Inflammatory macrophage treated with lipopolysaccharide for 1 hour (primary cell): ENCODE data around the gene RYR2.

ENCODE experiments used
- DNase-seq, 2 donors: peaks; one replicate each; pipeline ENCODE4 v3.0.0-alpha.2; 2020 to 2022

Gene RYR2

DNA sequence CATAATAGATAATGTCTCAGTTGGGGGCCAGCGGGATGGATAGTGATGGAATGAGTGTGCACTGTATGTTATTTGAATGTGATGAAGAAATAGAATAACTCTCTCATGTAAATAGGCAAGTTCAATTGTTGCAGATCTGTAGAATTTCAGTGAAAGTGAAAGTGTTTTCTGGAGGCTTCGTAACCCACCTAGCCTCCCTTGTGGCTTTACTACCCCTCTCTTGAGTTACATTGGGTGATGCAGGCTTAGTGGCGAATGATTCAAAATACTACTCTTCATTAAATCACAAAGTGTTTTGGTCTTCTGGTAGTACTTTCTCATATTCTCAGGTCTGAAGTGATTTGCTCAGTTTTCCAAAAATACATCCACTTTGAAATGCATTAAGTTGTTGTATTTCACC is 436.9 kb downstream of the RYR2 start:
- no peak for DNase-seq

DNA sequence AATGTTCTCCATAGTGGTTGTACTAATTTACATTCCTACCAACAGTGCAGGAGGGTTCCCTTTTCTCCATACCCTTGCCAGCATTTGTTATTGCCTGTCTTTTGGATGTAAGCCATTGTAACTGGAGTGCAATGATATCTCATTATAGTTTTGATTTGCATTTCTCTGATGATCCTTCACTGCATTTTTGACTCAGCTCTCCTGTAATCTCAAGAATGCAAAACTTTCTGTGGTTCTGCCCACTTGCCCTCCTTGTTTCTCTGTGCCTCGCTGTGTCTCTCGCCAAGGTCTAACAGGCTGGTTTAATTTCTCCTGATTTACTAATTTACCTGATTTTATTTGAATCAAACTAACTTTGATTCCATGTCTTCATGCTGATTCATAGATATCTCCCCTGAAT is 440.8 kb downstream of the RYR2 start:
- no peak for DNase-seq

DNA sequence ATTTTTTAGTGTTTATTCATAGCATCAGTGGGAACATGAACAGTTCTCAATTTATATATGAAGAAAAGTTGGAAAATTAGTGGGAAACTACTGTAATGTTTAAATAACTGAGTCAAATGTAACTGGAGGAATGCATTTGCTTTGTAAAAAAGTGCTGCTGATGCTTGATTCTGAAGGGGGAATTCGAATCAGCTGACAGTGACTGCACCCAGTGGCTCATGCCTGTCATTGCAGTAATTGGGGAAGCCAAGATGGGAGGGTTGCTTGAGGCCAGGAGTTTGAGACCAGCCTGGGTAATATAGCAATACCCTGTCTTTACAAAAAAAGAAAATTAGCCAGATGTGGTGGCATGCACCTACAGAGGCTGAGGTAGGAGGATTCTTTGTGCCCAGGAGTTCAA is 450.4 kb downstream of the RYR2 start:
- peak in 1 of 2 donors; percentile 9 for DNase-seq

GRCh38 chr1:237500566-237500965 is 458.6 kb downstream of the RYR2 start:
- no peak for DNase-seq

GRCh38 chr1:237503292-237503691 is 461.3 kb downstream of the RYR2 start:
- no peak for DNase-seq

DNA sequence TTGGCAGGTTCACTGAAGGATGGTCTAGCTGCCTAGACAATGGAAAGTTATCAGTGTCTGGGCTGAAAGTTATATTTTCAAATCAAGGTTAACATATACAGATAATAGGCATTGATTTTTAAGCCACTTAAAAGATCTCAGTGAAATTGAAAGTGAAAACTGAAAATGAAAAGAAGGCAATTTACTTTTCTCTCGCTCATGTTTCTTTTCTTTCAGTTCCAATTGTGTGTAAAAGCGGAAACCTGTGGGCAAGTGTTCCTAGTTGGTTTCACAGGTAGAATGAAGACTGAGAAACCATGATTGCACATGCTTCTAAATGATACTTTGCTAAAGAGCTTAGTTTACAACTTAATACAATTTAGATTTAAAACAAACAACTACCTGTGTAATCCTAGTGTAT is 465.0 kb downstream of the RYR2 start:
- DNase-seq = no peak

DNA sequence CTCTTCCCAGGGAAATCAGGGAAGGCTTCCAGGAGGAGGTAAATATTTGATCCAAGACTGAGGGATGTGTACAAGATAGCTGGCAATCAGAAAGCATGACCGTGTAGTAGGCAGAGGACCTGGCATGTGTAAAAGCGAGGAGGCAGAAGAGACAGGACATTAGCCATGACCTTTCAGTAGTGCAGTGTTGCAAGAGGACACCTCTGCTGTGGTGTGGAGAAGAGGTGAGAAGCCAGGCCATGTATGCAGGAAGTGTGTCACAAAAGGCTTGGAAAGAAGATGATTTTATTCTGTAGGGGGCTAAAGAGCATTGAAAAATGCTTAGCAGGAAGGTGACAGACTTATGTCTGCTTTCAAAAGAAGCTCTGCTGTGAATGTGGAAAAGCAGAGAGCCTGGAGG is 467.8 kb downstream of the RYR2 start:
- no peak for DNase-seq

DNA sequence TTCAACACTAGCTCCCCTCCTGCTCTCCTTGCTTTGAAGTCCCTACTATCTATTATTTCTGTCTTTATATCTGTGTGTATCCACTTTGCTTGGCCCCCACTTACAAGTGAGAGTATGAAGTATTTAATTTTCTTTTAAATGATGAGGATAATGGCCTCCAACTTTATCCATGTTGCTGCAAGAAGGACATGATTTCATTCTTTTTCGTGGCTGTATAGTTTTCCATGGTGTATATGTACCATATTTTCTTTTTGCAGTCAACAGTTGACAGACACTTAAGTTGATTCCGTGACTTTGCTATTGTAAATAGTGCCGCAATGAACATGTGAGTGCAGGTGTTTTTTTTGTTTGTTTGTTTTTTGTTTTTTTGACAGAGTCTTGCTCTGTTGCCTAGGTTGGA is 483.1 kb downstream of the RYR2 start:
- no peak for DNase-seq

DNA sequence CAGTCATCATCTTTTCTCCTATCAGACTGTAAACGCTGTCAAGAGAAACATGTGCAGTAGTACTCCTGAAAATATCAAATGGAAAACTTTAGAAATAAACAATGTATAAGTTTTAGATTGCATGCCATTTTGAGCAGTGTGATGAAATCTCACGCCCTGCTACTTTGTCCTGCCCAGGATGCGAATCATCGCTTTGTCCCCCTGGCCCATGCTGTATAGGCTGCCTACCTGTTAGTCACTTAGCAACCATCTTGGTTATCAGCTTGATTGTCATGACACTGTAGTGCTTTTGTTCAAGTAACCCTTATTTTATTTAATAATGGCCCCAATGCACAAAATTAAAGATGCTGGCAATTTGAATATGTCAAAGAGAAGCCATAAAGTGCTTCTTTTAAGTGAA is 485.8 kb downstream of the RYR2 start:
- no peak for DNase-seq

- DNase-seq = no peak
Measured at GRCh38 chr1:237528545-237528944, 486.6 kb downstream of the RYR2 start.

GRCh38 chr1:237539055-237539454 is 497.1 kb downstream of the RYR2 start:
- DNase-seq = no peak

- no peak for DNase-seq
Measured at GRCh38 chr1:237542525-237543418, 500.8 kb downstream of the RYR2 start.

DNA sequence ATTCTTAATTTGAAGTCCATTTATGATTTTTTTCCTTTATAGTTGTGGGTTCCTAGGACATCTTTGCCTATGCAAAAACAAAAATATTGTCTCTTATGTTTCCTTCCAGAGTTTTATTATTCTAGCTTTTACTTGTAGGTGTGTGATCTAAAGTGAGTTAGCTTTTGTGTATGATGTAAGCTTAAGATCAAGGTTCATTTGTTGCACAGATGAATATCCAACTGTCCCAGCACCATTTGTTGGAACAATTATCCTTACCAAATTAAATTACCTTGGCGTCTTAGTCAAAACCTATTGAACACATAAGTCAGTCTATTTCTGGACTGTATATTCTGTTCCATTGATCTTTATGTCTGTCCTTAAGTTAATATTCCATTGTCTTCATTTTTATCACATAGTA is 511.1 kb downstream of the RYR2 start:
- no peak for DNase-seq

- no peak for DNase-seq
Measured at GRCh38 chr1:237556911-237557310, 514.9 kb downstream of the RYR2 start.

DNA sequence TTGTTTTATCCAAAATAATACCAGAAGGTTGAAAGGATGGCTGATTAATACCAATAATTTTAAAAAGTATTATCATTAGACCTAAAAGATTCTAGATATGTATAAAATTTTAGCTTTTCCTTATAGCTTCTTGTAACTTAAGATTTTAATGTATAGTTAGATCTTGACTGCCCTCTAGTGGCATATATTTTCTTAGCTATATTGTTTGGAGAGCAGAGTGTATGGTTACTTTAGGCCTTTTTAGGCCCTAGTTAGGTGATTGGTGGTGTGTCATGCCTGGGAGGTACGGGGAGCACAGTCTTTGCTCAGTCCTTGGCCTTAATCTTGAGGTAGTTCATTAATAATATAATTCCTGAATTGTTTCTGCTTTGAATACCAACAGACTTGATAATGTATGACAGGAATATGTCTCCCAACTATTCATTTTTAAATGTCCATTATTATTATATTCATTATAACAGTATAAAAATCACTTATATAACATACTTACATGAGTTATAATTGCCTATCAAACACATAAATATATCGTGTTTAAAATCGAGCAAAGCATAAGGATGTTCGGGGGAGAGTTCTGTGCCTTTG is 520.3 kb downstream of the RYR2 start:
- DNase-seq = peak; percentile 37 to 89

DNA sequence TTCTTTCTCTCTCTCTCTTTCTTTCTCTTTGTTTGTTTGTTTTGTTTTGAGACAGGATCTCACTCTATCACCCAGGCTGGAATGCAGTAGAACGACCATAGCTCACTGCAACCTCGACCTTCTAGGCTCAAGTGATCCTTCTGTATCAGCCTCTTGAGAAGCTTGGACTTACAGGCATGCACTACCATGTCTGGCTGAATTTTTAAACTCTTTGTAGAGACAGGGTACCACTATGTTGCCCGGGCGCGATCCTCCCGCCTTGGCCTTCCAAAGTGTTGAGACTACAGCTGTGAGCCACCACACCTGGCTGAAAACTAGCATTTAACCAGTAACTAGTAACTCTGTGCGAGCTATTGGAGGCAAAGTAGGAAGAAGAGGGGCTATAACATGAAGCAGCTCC is 523.3 kb downstream of the RYR2 start:
- DNase-seq = no peak

- no peak for DNase-seq
Measured at GRCh38 chr1:237566581-237566980, 524.6 kb downstream of the RYR2 start.

DNA sequence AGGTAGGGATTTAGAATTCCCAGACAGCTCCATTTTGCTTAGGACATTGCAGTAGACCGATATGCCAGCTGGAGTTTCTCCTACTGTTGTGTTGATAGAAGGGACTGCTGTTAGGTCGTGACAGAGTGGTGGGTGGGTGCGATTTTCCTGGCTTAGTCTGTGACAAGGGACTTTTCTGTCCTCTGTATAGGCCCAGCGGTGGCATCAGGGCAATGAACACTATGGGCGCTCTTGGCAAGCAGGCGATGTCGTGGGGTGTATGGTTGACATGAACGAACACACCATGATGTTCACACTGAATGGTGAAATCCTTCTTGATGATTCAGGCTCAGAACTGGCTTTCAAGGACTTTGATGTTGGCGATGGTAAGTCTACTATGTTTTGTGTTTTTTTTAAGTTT is 527.0 kb downstream of the RYR2 start:
- no peak for DNase-seq

DNA sequence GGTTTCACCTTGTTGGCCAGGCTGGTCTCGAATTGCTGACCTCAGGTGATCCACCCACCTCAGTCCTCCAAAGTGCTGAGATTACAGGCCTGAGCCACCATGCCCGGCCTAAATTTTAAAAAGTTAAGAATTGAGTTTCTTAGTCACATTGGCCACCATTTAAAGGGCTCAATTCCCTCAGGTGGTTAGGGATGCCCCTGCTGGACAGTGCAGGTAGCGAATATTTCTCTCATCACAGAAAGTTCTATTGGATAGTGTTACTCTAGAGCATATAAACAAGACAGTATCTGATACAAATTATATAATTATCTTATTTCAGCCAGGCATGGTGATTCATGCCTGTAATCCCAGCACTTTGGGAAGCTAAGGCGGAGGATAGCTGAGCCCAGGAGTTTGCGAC is 528.5 kb downstream of the RYR2 start:
- no peak for DNase-seq

- no peak for DNase-seq
Measured at GRCh38 chr1:237574536-237574935, 532.6 kb downstream of the RYR2 start.

GRCh38 chr1:237578540-237578939 is 536.6 kb downstream of the RYR2 start:
- no peak for DNase-seq

- no peak for DNase-seq
Measured at GRCh38 chr1:237580726-237581125, 538.7 kb downstream of the RYR2 start.

GRCh38 chr1:237583270-237583669 is 541.3 kb downstream of the RYR2 start:
- no peak for DNase-seq

- DNase-seq = no peak
Measured at GRCh38 chr1:237583756-237584155, 541.8 kb downstream of the RYR2 start.

- DNase-seq = no peak
Measured at GRCh38 chr1:237590386-237590785, 548.4 kb downstream of the RYR2 start.
